Gastrocnemius medialis (tissue), 4 donors: ENCODE data around the gene SRP9.
"Not testable (repeated sequence)": the region's sequence is repeated elsewhere in the genome, so short reads cannot be mapped to it uniquely, and the experiment has no call there.

ENCODE experiments used
- CTCF ChIP-seq, 5 experiments: fragments of 450-650 bp in 3 of 5; fragments of 200-600 bp in 2 of 5; sonication (generic) in 2 of 5; IDR thresholded peaks in 4 of 5; conservative IDR thresholded peaks in 1 of 5; 1 replicate in 4 of 5; 2 replicates in 1 of 5; pipeline ENCODE4 v1.5.1; 2016 to 2019; ENCODE audit warnings: antibody characterized with exemption in 5 of 5, mild to moderate bottlenecking in 3 of 5, moderate library complexity in 3 of 5
- POLR2A ChIP-seq, 2 donors: fragments of 450-650 bp; IDR thresholded peaks; one replicate each; pipeline ENCODE4 v1.6.1; 2017; ENCODE audit warnings: antibody characterized with exemption in 2 of 2, mild to moderate bottlenecking in 2 of 2, moderate library complexity in 2 of 2

- TF ChIP-seq CTCF (IDR thresholded peaks at IDR 0.05 in 4 of 5, conservative IDR thresholded peaks at IDR 0.05 in 1 of 5); POLR2A (IDR thresholded peaks at IDR 0.05): not testable (repeated sequence)
These were observed 1.5 kb downstream of the SRP9 start for GRCh38 chr1:225779165-225779564.
